Fibroblast of mammary gland (primary cell): ENCODE data around the gene MRPS16.

Source experiments
- DNase-seq: peaks from one replicate; pipeline ENCODE4 v3.0.0-alpha.2; 2010; ENCODE audit warnings: low read depth
- H3K4me3 ChIP-seq: 2 replicates; pipeline ENCODE4 v1.5.1; 2011; ENCODE audit warnings: low read depth, mild to moderate bottlenecking, low read length, moderate library complexity; ENCODE audit not compliant: control insufficient read depth
- CTCF ChIP-seq: conservative IDR thresholded peaks from 2 replicates; pipeline ENCODE4 v1.5.1; 2011; ENCODE audit warnings: low read depth, low read length, inconsistent platforms; ENCODE audit not compliant: control insufficient read depth, insufficient read depth

The MRPS16 gene

GRCh38 chr10:73239908-73240307 lies 12.5 kb downstream of the MRPS16 start:
- no peak for DNase-seq
- no peak for TF ChIP-seq CTCF

GRCh38 chr10:73238990-73239566 lies 13.4 kb downstream of the MRPS16 start:
- no peak overlapping the region for H3K4me3 ChIP-seq
- no peak for DNase-seq
- TF ChIP-seq CTCF: no peak

More at GRCh38 chr10:73239908-73240307, 12.5 kb downstream of the MRPS16 start:
- H3K4me3 ChIP-seq: no peak overlapping the region

GRCh38 chr10:73234695-73235094 lies 17.7 kb downstream of the MRPS16 start:
- H3K4me3 ChIP-seq: no peak overlapping the region
- TF ChIP-seq CTCF: no peak
- DNase-seq: no peak

- H3K4me3 ChIP-seq: no peak overlapping the region
- TF ChIP-seq CTCF: no peak
- DNase-seq: no peak
Measured at GRCh38 chr10:73233883-73234282, 18.6 kb downstream of the MRPS16 start.

- DNase-seq: peak; percentile 18
- H3K4me3 ChIP-seq: no peak overlapping the region
- peak; percentile 20 for TF ChIP-seq CTCF
Measured at GRCh38 chr10:73232887-73233286, 19.6 kb downstream of the MRPS16 start.

- H3K4me3 ChIP-seq: no peak overlapping the region
- DNase-seq: no peak
- no peak for TF ChIP-seq CTCF
Measured at GRCh38 chr10:73229567-73229966, 22.9 kb downstream of the MRPS16 start.

- no peak overlapping the region for H3K4me3 ChIP-seq
- no peak for TF ChIP-seq CTCF
- DNase-seq: peak; percentile 51
Measured at GRCh38 chr10:73228247-73228646, 24.2 kb downstream of the MRPS16 start.
